Sigmoid colon (tissue), 4 donors: ENCODE data around the gene UPF2.

Source experiments
- EP300 ChIP-seq, 4 donors: sonication (generic); formaldehyde crosslinking; IDR thresholded peaks; one replicate each; pipeline ENCODE4 v1.6.1; 2017; ENCODE audit warnings: antibody characterized with exemption in 4 of 4
- POLR2A ChIP-seq, 2 donors: fragments of 450-650 bp; IDR thresholded peaks; one replicate each; pipeline ENCODE4 v1.6.1; 2016; ENCODE audit warnings: antibody characterized with exemption in 2 of 2, mild to moderate bottlenecking in 2 of 2, moderate library complexity in 2 of 2
- POLR2AphosphoS5 ChIP-seq, 4 donors: sonication (generic); formaldehyde crosslinking; IDR thresholded peaks; one replicate each; pipeline ENCODE4 v1.6.1; 2017; ENCODE audit warnings: antibody characterized with exemption in 4 of 4
- TF ChIP-seq, protein P1 (sequence below), 4 experiments: fragments of 450-650 bp in 3 of 4; fragments of 200-600 bp in 1 of 4; IDR thresholded peaks; one replicate each; pipeline ENCODE4 v1.5.1; 2016 to 2019; ENCODE audit warnings: antibody characterized with exemption in 4 of 4, mild to moderate bottlenecking in 3 of 4, moderate library complexity in 2 of 4

- no peak for TF ChIP-seq POLR2AphosphoS5 (IDR thresholded peaks at IDR 0.05)
- TF ChIP-seq POLR2A (IDR thresholded peaks at IDR 0.05), result no peak
- TF ChIP-seq, protein P1, sequence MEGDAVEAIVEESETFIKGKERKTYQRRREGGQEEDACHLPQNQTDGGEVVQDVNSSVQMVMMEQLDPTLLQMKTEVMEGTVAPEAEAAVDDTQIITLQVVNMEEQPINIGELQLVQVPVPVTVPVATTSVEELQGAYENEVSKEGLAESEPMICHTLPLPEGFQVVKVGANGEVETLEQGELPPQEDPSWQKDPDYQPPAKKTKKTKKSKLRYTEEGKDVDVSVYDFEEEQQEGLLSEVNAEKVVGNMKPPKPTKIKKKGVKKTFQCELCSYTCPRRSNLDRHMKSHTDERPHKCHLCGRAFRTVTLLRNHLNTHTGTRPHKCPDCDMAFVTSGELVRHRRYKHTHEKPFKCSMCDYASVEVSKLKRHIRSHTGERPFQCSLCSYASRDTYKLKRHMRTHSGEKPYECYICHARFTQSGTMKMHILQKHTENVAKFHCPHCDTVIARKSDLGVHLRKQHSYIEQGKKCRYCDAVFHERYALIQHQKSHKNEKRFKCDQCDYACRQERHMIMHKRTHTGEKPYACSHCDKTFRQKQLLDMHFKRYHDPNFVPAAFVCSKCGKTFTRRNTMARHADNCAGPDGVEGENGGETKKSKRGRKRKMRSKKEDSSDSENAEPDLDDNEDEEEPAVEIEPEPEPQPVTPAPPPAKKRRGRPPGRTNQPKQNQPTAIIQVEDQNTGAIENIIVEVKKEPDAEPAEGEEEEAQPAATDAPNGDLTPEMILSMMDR (IDR thresholded peaks at IDR 0.05), result no peak
- TF ChIP-seq EP300 (IDR thresholded peaks at IDR 0.05), result no peak
These were observed 132.5 kb downstream of the UPF2 start for GRCh38 chr10:11910102-11910501.
